ENCODE measurements around the gene CGB8. TPM values are rescaled to one million over a fixed set of nuclear protein-coding genes. Genes with fewer than 3 reads are reported as not detected.

CGB8 gene
- total RNA-seq, 1 donor from 2014 or later: not detected

- H3K36me3 Mint-ChIP-seq (ENCODE audit: unreplicated experiment): no peaks in the 10 kb centered on the region
- H3K9me3 Mint-ChIP-seq (ENCODE audit: unreplicated experiment): no peaks in the 10 kb centered on the region
- H3K27ac Mint-ChIP-seq (ENCODE audit: unreplicated experiment): peak overlapping the region; percentile 1
- no peak overlapping the region for H3K4me3 Mint-ChIP-seq (ENCODE audit: unreplicated experiment)
- peaks cover 17% of the 10 kb centered on the region for H3K4me1 Mint-ChIP-seq (ENCODE audit: low read depth, unreplicated experiment)
- DNase-seq: peak; percentile 84
- no peaks in the 10 kb centered on the region for H3K27me3 Mint-ChIP-seq (ENCODE audit: unreplicated experiment)
- TF ChIP-seq CTCF (IDR thresholded peaks at IDR 0.05; ENCODE audit: partially characterized antibody, unreplicated experiment): peak; percentile 64
These were observed 50.9 kb downstream of the CGB8 start for GRCh38 chr19:48997972-48998371.

Small RNA genes lying within 50 kb of the gene (microRNA-seq; reads per million reads assigned to microRNA genes)
- 1.4 reads per million, percentile 3 among the genes with 10 or more reads in this experiment for gene MIR6798 (ENCODE audit: unreplicated experiment)

Other genes with a start within 250 kb of the CGB8 start
- 22.3 TPM for gene BCAT2, start 238.1 kb downstream of the CGB8 start, total RNA-seq (ENCODE audit: unreplicated experiment)
- gene HSD17B14, start 212.6 kb downstream of the CGB8 start, total RNA-seq (ENCODE audit: unreplicated experiment): 1.0 TPM
- 9.4 TPM for gene PLEKHA4, start 180.5 kb downstream of the CGB8 start, total RNA-seq (ENCODE audit: unreplicated experiment)
- gene PPP1R15A, start 176.7 kb downstream of the CGB8 start, total RNA-seq (ENCODE audit: unreplicated experiment): 106 TPM
- not detected for gene TULP2, start 150.4 kb downstream of the CGB8 start, total RNA-seq (ENCODE audit: unreplicated experiment)
- 115 TPM for gene NUCB1, start 148.8 kb downstream of the CGB8 start, total RNA-seq (ENCODE audit: unreplicated experiment)
- gene DHDH, start 115.4 kb downstream of the CGB8 start, total RNA-seq (ENCODE audit: unreplicated experiment): not detected
- gene BAX, start 94.2 kb downstream of the CGB8 start, total RNA-seq (ENCODE audit: unreplicated experiment): 87.7 TPM
- 875 TPM for gene FTL, start 83.8 kb downstream of the CGB8 start, total RNA-seq (ENCODE audit: unreplicated experiment)
- gene GYS1, start 55.8 kb downstream of the CGB8 start, total RNA-seq (ENCODE audit: unreplicated experiment): 69.0 TPM
- 60.9 TPM for gene RUVBL2, start 55.2 kb downstream of the CGB8 start, total RNA-seq (ENCODE audit: unreplicated experiment)
- gene LHB, start 32.0 kb downstream of the CGB8 start, total RNA-seq (ENCODE audit: unreplicated experiment): not detected
- gene CGB3, start 24.8 kb downstream of the CGB8 start, total RNA-seq (ENCODE audit: unreplicated experiment): not detected
- not detected for gene CGB2, start 17.2 kb downstream of the CGB8 start, total RNA-seq (ENCODE audit: unreplicated experiment)
- not detected for gene CGB1, start 12.2 kb downstream of the CGB8 start, total RNA-seq (ENCODE audit: unreplicated experiment)
- gene CGB5, start 5.3 kb downstream of the CGB8 start, total RNA-seq (ENCODE audit: unreplicated experiment): not detected
- not detected for gene CGB7, start 8.6 kb upstream of the CGB8 start, total RNA-seq (ENCODE audit: unreplicated experiment)
- gene NTF4, start 15.7 kb upstream of the CGB8 start, total RNA-seq (ENCODE audit: unreplicated experiment): not detected
- gene KCNA7, start 23.6 kb upstream of the CGB8 start, total RNA-seq (ENCODE audit: unreplicated experiment): not detected
- gene SNRNP70, start 36.3 kb upstream of the CGB8 start, total RNA-seq (ENCODE audit: unreplicated experiment): 300 TPM
- gene LIN7B, start 65.3 kb upstream of the CGB8 start, total RNA-seq (ENCODE audit: unreplicated experiment): 32.6 TPM
- 3.2 TPM for gene C19orf73, start 70.0 kb upstream of the CGB8 start, total RNA-seq (ENCODE audit: unreplicated experiment)
- 104 TPM for gene PPFIA3, start 70.4 kb upstream of the CGB8 start, total RNA-seq (ENCODE audit: unreplicated experiment)
- 26.6 TPM for gene HRC, start 106.3 kb upstream of the CGB8 start, total RNA-seq (ENCODE audit: unreplicated experiment)
- 54.1 TPM for gene TRPM4, start 108.7 kb upstream of the CGB8 start, total RNA-seq (ENCODE audit: unreplicated experiment)

Measured in glutamatergic neuron (in vitro differentiated cells).